WTC11 (cell line): ENCODE measurements around the gene NT5DC4. TPM values are rescaled to one million over a fixed set of nuclear protein-coding genes. Genes with fewer than 3 reads are reported as not detected.

ENCODE experiments used
- ATAC-seq: fragments of 200-7000 bp; cut with Tn5 transposase; 2 replicates; pipeline ENCODE4 v1.10.0; 2021; ENCODE audit warnings: mild to moderate bottlenecking, moderate library complexity
- CTCF ChIA-PET: fragments of 300-600 bp; sonication (Branson Sonifier 250); formaldehyde crosslinking; loops from one replicate; lab custom pipeline; 2021; ENCODE audit warnings: antibody characterized with exemption; lab: Charles Lee
- POLR2A ChIA-PET: fragments of 350-600 bp; sonication (Branson Sonifier 250); formaldehyde crosslinking; loops from one replicate; lab custom pipeline; 2021; ENCODE audit warnings: antibody characterized with exemption; lab: Charles Lee
- DNase-seq: peaks from one replicate; pipeline ENCODE4 v3.0.0; 2021; ENCODE audit warnings: low spot score
- H3K27ac Mint-ChIP-seq: 2 replicates; pipeline ENCODE4 v1.8.0; 2021; ENCODE audit warnings: mixed read lengths
- H3K27me3 Mint-ChIP-seq: 2 replicates; pipeline ENCODE4 v1.8.0; 2021; ENCODE audit warnings: low read depth, mild to moderate bottlenecking, moderate library complexity, mixed read lengths
- H3K36me3 Mint-ChIP-seq: 2 replicates; pipeline ENCODE4 v1.8.0; 2021; ENCODE audit warnings: mixed read lengths
- H3K4me1 Mint-ChIP-seq: 2 replicates; pipeline ENCODE4 v1.8.0; 2022; ENCODE audit warnings: mixed read lengths
- H3K4me3 Mint-ChIP-seq: 2 replicates; pipeline ENCODE4 v1.8.0; 2021; ENCODE audit warnings: mild to moderate bottlenecking, moderate library complexity, mixed read lengths
- H3K9me3 Mint-ChIP-seq: 2 replicates; pipeline ENCODE4 v1.8.0; 2021; ENCODE audit warnings: mixed read lengths
- AFF4 ChIP-seq: sonication (generic); formaldehyde crosslinking; IDR thresholded peaks from 2 replicates; pipeline ENCODE4 v1.8.1; 2023; ENCODE audit warnings: mild to moderate bottlenecking, missing genetic modification reagents, borderline replicate concordance
- ATF6 ChIP-seq: sonication (generic); formaldehyde crosslinking; IDR thresholded peaks from 2 replicates; pipeline ENCODE4 v1.8.1; 2023; ENCODE audit warnings: mild to moderate bottlenecking, missing genetic modification reagents
- ELF4 ChIP-seq: sonication (generic); formaldehyde crosslinking; IDR thresholded peaks from 2 replicates; pipeline ENCODE4 v1.8.1; 2022; ENCODE audit warnings: low read depth, mild to moderate bottlenecking, moderate library complexity, missing genetic modification reagents
- ETV6 ChIP-seq: sonication (generic); formaldehyde crosslinking; IDR thresholded peaks from 2 replicates; pipeline ENCODE4 v1.8.1; 2022; ENCODE audit warnings: mild to moderate bottlenecking, missing genetic modification reagents
- FOXP1 ChIP-seq: sonication (generic); formaldehyde crosslinking; IDR thresholded peaks from 2 replicates; pipeline ENCODE4 v1.8.0; 2022; ENCODE audit warnings: missing genetic modification reagents, mild to moderate bottlenecking, moderate library complexity, borderline replicate concordance
- GABPB1 ChIP-seq: sonication (generic); formaldehyde crosslinking; IDR thresholded peaks from 2 replicates; pipeline ENCODE4 v1.8.1; 2023; ENCODE audit warnings: mild to moderate bottlenecking, missing genetic modification reagents
- GTF2I ChIP-seq: fragments of 250-450 bp; sonication (Bioruptor Pico); conservative IDR thresholded peaks from 2 replicates; pipeline ENCODE4 v1.4.0; 2021; ENCODE audit warnings: mild to moderate bottlenecking
- JUN ChIP-seq: sonication (generic); formaldehyde crosslinking; IDR thresholded peaks from 2 replicates; pipeline ENCODE4 v1.8.0; 2023; ENCODE audit warnings: mild to moderate bottlenecking, missing genetic modification reagents
- NFYB ChIP-seq: sonication (generic); formaldehyde crosslinking; conservative IDR thresholded peaks from 2 replicates; pipeline ENCODE4 v1.8.0; 2022; ENCODE audit warnings: low read depth, missing genetic modification reagents
- PRRX2 ChIP-seq: fragments of 250-450 bp; sonication (Bioruptor Pico); IDR thresholded peaks from 2 replicates; pipeline ENCODE4 v1.8.0; 2021; ENCODE audit warnings: mild to moderate bottlenecking
- RORB ChIP-seq: fragments of 250-450 bp; sonication (Bioruptor Pico); IDR thresholded peaks from 2 replicates; pipeline ENCODE4 v1.9.0; 2021; ENCODE audit warnings: mild to moderate bottlenecking
- STAT6 ChIP-seq: sonication (generic); formaldehyde crosslinking; conservative IDR thresholded peaks from 2 replicates; pipeline ENCODE4 v1.8.1; 2023; ENCODE audit warnings: mild to moderate bottlenecking, low read depth, missing genetic modification reagents, moderate library complexity
- ZNF232 ChIP-seq: sonication (generic); formaldehyde crosslinking; IDR thresholded peaks from 2 replicates; pipeline ENCODE4 v1.8.0; 2022; ENCODE audit warnings: mild to moderate bottlenecking, missing genetic modification reagents
- ZNF396 ChIP-seq: fragments of 250-450 bp; sonication (Bioruptor Pico); IDR thresholded peaks from 2 replicates; pipeline ENCODE4 v1.8.0; 2021; ENCODE audit warnings: mild to moderate bottlenecking, moderate library complexity, borderline replicate concordance
- ZNF423 ChIP-seq: fragments of 250-450 bp; sonication (Bioruptor Pico); IDR thresholded peaks from 2 replicates; pipeline ENCODE4 v2.1.2; 2022; ENCODE audit warnings: mild to moderate bottlenecking, moderate library complexity
- ZNF512 ChIP-seq: sonication (generic); formaldehyde crosslinking; IDR thresholded peaks from 2 replicates; pipeline ENCODE4 v1.8.1; 2022; ENCODE audit warnings: missing genetic modification reagents, borderline replicate concordance
- total RNA-seq: library from RNA; stranded (reverse); gene quantifications from 3 replicates; pipeline ENCODE4 v1.2.3, GENCODE V29; 2021

The NT5DC4 gene
- total RNA-seq, 1 experiment from 2014 or later, result not detected

- CTCF ChIA-PET, result interaction anchor here (0.5 to 1.0 kb wide), 2 partner anchors 73 to 366 kb away, joined by 3 read pairs; partner anchors contain the start of gene SLC20A1
These were observed 1.9 kb upstream of the NT5DC4 start for GRCh38 chr2:112718863-112719370.

GRCh38 chr2:112721819-112722522, 1.2 kb downstream of the NT5DC4 start:
- H3K27ac Mint-ChIP-seq, result no peak overlapping the region
- no peaks in the 10 kb centered on the region for H3K36me3 Mint-ChIP-seq
- TF ChIP-seq FOXP1 (CRISPR knock-in tag) (no peak), GABPB1 (CRISPR knock-in tag) (no peak), STAT6 (CRISPR knock-in tag) (no peak), NFYB (no peak), ETV6 (CRISPR knock-in tag) (no peak), ZNF232 (CRISPR knock-in tag) (no peak)
- DNase-seq (no peak), ATAC-seq (no peak)
- no peak overlapping the region for H3K4me3 Mint-ChIP-seq
- peaks cover 3% of the 10 kb centered on the region for H3K9me3 Mint-ChIP-seq
- POLR2A ChIA-PET, result no interaction called here
- H3K27me3 Mint-ChIP-seq, result 0 out of 2 replicates have a peak, but pooled peaks cover 2% of the 10 kb centered on the region
- H3K4me1 Mint-ChIP-seq, result peaks cover 6% of the 10 kb centered on the region; the same call in 1 of the 2 replicates
- CTCF ChIA-PET, result interaction anchor here (8.7 kb wide), 1 partner anchor 92 kb away, joined by 143 read pairs; no protein-coding TSS in a partner anchor

More at GRCh38 chr2:112718863-112719370, 1.9 kb upstream of the NT5DC4 start:
- H3K9me3 Mint-ChIP-seq, result peaks cover 3% of the 10 kb centered on the region
- H3K4me3 Mint-ChIP-seq, result no peak overlapping the region
- TF ChIP-seq GTF2I, result no peak
- no peak for TF ChIP-seq RORB
- no peak for TF ChIP-seq JUN (CRISPR knock-in tag)
- no peak for TF ChIP-seq PRRX2
- no peak for TF ChIP-seq ZNF512 (CRISPR knock-in tag)
- no peak for TF ChIP-seq ZNF396 (CRISPR knock-in tag)
- TF ChIP-seq NFYB, result no peak
- H3K27ac Mint-ChIP-seq, result no peak overlapping the region
- POLR2A ChIA-PET, result interaction anchor here (0.7 kb wide), 1 partner anchor 99 kb away, joined by 3 read pairs; no protein-coding TSS in a partner anchor
- ATAC-seq, result no peak
- no peaks in the 10 kb centered on the region for H3K36me3 Mint-ChIP-seq
- H3K4me1 Mint-ChIP-seq, result no peaks in the 10 kb centered on the region
- H3K27me3 Mint-ChIP-seq, result 0 out of 2 replicates have a peak, but pooled peaks cover 2% of the 10 kb centered on the region
- no peak for DNase-seq

GRCh38 chr2:112722816-112723546, 2.2 kb downstream of the NT5DC4 start:
- Mint-ChIP-seq H3K36me3 (no peaks in the 10 kb centered on the region), H3K4me3 (no peak overlapping the region), H3K4me1 (peaks cover 8% of the 10 kb centered on the region; the same call in 1 of the 2 replicates), H3K27me3 (0 out of 2 replicates have a peak, but pooled peaks cover 2% of the 10 kb centered on the region), H3K9me3 (no peaks in the 10 kb centered on the region), H3K27ac (no peak overlapping the region)
- ATAC-seq (no peak), DNase-seq (no peak)
- ChIA-PET POLR2A (no interaction called here), CTCF (interaction anchor here (0.9 to 8.7 kb wide), 3 partner anchors 93 to 218 kb away, joined by 3 to 143 read pairs (median 3); no protein-coding TSS in a partner anchor)
- no peak for TF ChIP-seq ZNF512 (CRISPR knock-in tag)
- TF ChIP-seq ZNF423, result no peak
- TF ChIP-seq AFF4 (CRISPR knock-in tag), result no peak
- no peak for TF ChIP-seq ATF6
- no peak for TF ChIP-seq ELF4 (CRISPR knock-in tag)
